ENCODE measurements around the gene CRAMP1.

GRCh38 chr16:1583180-1583579 lies 29.0 kb upstream of the CRAMP1 start:
- no peak for TF ChIP-seq EZH2phosphoT487 (IDR thresholded peaks at IDR 0.05)
- TF ChIP-seq, protein P1, sequence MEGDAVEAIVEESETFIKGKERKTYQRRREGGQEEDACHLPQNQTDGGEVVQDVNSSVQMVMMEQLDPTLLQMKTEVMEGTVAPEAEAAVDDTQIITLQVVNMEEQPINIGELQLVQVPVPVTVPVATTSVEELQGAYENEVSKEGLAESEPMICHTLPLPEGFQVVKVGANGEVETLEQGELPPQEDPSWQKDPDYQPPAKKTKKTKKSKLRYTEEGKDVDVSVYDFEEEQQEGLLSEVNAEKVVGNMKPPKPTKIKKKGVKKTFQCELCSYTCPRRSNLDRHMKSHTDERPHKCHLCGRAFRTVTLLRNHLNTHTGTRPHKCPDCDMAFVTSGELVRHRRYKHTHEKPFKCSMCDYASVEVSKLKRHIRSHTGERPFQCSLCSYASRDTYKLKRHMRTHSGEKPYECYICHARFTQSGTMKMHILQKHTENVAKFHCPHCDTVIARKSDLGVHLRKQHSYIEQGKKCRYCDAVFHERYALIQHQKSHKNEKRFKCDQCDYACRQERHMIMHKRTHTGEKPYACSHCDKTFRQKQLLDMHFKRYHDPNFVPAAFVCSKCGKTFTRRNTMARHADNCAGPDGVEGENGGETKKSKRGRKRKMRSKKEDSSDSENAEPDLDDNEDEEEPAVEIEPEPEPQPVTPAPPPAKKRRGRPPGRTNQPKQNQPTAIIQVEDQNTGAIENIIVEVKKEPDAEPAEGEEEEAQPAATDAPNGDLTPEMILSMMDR (IDR thresholded peaks at IDR 0.05) = no peak
- no peak for TF ChIP-seq EZH2 (IDR thresholded peaks at IDR 0.05)

All from neural progenitor cell (in vitro differentiated cells).